SK-N-SH treated with all-trans-retinoic acid at 6 μM for 48 hours (cell line): ENCODE data around the gene SYAP1.
"Not testable (repeated sequence)": the region's sequence is repeated elsewhere in the genome, so short reads cannot be mapped to it uniquely, and the experiment has no call there.

Experiments used
- ATAC-seq: fragments of 200-7000 bp; cut with Tn5 transposase; 3 replicates; pipeline ENCODE4 v1.9.1; 2020; ENCODE audit warnings: mild to moderate bottlenecking, moderate library complexity
- ARNTL ChIP-seq: fragments of 450-650 bp; formaldehyde crosslinking; IDR thresholded peaks from 2 replicates; pipeline ENCODE4 v1.5.0; 2020; ENCODE audit warnings: low read depth, mild to moderate bottlenecking, moderate library complexity, borderline replicate concordance
- BACH2 ChIP-seq: fragments of 250-450 bp; sonication (Bioruptor Pico); IDR thresholded peaks from 2 replicates; pipeline ENCODE4 v1.9.0; 2021; ENCODE audit warnings: mild to moderate bottlenecking, borderline replicate concordance
- CREB5 ChIP-seq: fragments of 250-450 bp; sonication (Bioruptor Pico); IDR thresholded peaks from 2 replicates; pipeline ENCODE4 v1.5.1; 2020; ENCODE audit warnings: low read depth, mild to moderate bottlenecking, moderate library complexity
- CSDC2 ChIP-seq: fragments of 250-450 bp; sonication (Bioruptor Pico); IDR thresholded peaks from 2 replicates; pipeline ENCODE4 v1.5.0; 2020; ENCODE audit warnings: mild to moderate bottlenecking, moderate library complexity
- CSRNP3 ChIP-seq: fragments of 250-450 bp; sonication (Bioruptor Pico); IDR thresholded peaks from 2 replicates; pipeline ENCODE4 v1.5.1; 2021; ENCODE audit warnings: mild to moderate bottlenecking, moderate library complexity
- ESRRG ChIP-seq: fragments of 250-450 bp; sonication (Bioruptor Pico); IDR thresholded peaks from 2 replicates; pipeline ENCODE4 v1.6.1; 2021; ENCODE audit warnings: mild to moderate bottlenecking
- GLIS3 ChIP-seq: fragments of 250-450 bp; sonication (Bioruptor Pico); IDR thresholded peaks from 2 replicates; pipeline ENCODE4 v1.5.0; 2020; ENCODE audit warnings: mild to moderate bottlenecking, moderate library complexity
- ISL1 ChIP-seq: fragments of 250-450 bp; sonication (Bioruptor Pico); IDR thresholded peaks from 2 replicates; pipeline ENCODE4 v2.1.2; 2022; ENCODE audit warnings: mild to moderate bottlenecking, moderate library complexity
- OSR1 ChIP-seq: fragments of 250-450 bp; sonication (Bioruptor Pico); IDR thresholded peaks from 2 replicates; pipeline ENCODE4 v1.8.0; 2022; ENCODE audit warnings: moderate library complexity, mild to moderate bottlenecking, inconsistent platforms
- PPARA ChIP-seq: fragments of 250-450 bp; sonication (Bioruptor Pico); IDR thresholded peaks from 2 replicates; pipeline ENCODE4 v1.5.0; 2020; ENCODE audit warnings: mild to moderate bottlenecking, borderline replicate concordance
- RARB ChIP-seq: fragments of 250-450 bp; sonication (Bioruptor Pico); IDR thresholded peaks from 2 replicates; pipeline ENCODE4 v1.8.0; 2021; ENCODE audit warnings: mild to moderate bottlenecking, moderate library complexity
- SNAI2 ChIP-seq: fragments of 250-450 bp; sonication (Bioruptor Pico); IDR thresholded peaks from 2 replicates; pipeline ENCODE4 v1.5.0; 2020; ENCODE audit warnings: mild to moderate bottlenecking, moderate library complexity
- TCF4 ChIP-seq: fragments of 250-450 bp; sonication (Bioruptor Pico); IDR thresholded peaks from 2 replicates; pipeline ENCODE4 v1.8.0; 2021; ENCODE audit warnings: mild to moderate bottlenecking, moderate library complexity, borderline replicate concordance
- TSHZ2 ChIP-seq: fragments of 250-450 bp; sonication (Bioruptor Pico); IDR thresholded peaks from 2 replicates; pipeline ENCODE4 v1.5.0; 2020; ENCODE audit warnings: mild to moderate bottlenecking, moderate library complexity
- ZC3H10 ChIP-seq: fragments of 250-450 bp; sonication (Bioruptor Pico); IDR thresholded peaks from 2 replicates; pipeline ENCODE4 v1.5.1; 2021; ENCODE audit warnings: mild to moderate bottlenecking, moderate library complexity
- ZFP3 ChIP-seq: fragments of 250-450 bp; sonication (Bioruptor Pico); IDR thresholded peaks from 2 replicates; pipeline ENCODE4 v1.5.0; 2020; ENCODE audit warnings: mild to moderate bottlenecking, moderate library complexity
- ZNF565 ChIP-seq: fragments of 450-650 bp; formaldehyde crosslinking; conservative IDR thresholded peaks from 2 replicates; pipeline ENCODE4 v1.5.0; 2020; ENCODE audit warnings: low read depth, mild to moderate bottlenecking, moderate library complexity
- ZNF70 ChIP-seq: fragments of 450-650 bp; formaldehyde crosslinking; IDR thresholded peaks from 2 replicates; pipeline ENCODE4 v1.5.0; 2020; ENCODE audit warnings: mild to moderate bottlenecking, moderate library complexity
- ZNF8 ChIP-seq: fragments of 450-650 bp; formaldehyde crosslinking; IDR thresholded peaks from 2 replicates; pipeline ENCODE4 v1.5.0; 2020; ENCODE audit warnings: mild to moderate bottlenecking, moderate library complexity
- TF ChIP-seq, protein P1 (sequence below): fragments of 250-450 bp; sonication (Bioruptor Pico); IDR thresholded peaks from 2 replicates; pipeline ENCODE4 v1.8.0; 2021; ENCODE audit warnings: low read depth, mild to moderate bottlenecking, moderate library complexity, borderline replicate concordance

SYAP1 gene

DNA sequence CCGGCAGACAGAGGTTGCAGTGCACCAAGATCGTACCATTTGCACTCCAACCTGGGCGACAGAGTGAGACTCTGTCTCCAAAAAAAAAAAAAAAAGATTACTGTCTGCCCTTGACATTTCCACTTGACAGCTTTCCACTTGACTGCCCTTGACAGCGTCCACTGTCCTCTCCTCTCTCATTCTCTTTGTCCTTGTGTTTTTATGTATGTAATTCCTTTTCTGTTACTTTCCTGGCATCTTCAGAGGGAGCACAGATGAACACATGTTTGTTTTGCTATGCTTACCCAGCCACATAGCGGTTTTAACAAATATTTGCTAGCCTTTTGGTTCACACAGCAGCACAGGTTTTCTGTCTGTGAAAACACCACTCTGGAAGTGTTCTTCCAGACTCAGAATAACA is 26.2 kb downstream of the SYAP1 start:
- no peak for ATAC-seq
- TF ChIP-seq ZC3H10 (CRISPR knock-in tag) (no peak), BACH2 (no peak), ZNF565 (CRISPR knock-in tag) (no peak), TCF4 (no peak), ZFP3 (CRISPR knock-in tag) (no peak)

DNA sequence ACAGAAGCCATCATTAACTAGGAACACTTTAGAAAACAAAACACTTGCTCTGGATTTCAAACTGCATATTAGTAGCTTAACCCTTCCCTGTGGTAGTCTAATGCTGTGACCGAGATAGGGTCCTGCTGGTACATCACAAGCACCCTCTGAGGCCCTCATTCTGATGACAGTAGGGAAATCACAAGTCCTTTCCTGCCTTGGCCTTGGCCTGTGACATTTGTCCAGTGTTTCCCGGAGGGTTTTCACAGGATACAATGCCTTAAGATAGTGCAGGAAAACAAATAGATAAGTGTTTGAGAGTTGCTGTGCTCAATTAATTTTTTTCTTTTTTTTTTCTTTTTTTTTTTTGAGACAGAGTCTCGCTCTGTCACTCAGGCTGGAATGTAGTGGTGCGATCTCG is 29.0 kb downstream of the SYAP1 start:
- TF ChIP-seq BACH2 (no peak), ISL1 (no peak), ARNTL (CRISPR knock-in tag) (no peak), SNAI2 (CRISPR knock-in tag) (no peak)
- ATAC-seq: no peak

- no peak for ATAC-seq
- TF ChIP-seq GLIS3 (CRISPR knock-in tag) (no peak), ARNTL (CRISPR knock-in tag) (no peak)
Observed at GRCh38 chrX:16750136-16750535, 30.7 kb downstream of the SYAP1 start.

- ATAC-seq: no peak
- TF ChIP-seq ISL1 (no peak), ZNF8 (CRISPR knock-in tag) (no peak), CSDC2 (CRISPR knock-in tag) (no peak), ZNF70 (CRISPR knock-in tag) (no peak), TCF4 (no peak), TSHZ2 (CRISPR knock-in tag) (no peak)
Observed at GRCh38 chrX:16754019-16754418, 34.6 kb downstream of the SYAP1 start.

DNA sequence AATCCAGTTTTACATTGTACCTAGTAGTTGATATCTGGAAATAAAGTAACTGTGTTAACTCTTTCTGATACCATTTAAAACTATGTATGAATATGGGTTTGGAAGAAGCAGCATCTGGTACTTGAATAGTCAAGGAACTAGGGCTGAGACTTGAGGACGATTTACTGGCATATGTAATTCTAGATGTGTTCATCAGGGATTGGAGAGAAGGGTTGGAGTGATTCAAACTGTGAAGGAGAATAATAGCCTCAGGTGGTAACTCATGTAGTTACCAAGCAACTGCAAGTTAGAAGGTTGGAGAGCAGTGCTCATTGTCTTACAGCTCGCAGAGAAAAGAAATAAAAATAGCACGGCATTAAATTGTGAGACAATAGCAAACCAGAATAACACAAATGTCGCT is 37.3 kb downstream of the SYAP1 start:
- ATAC-seq: no peak
- TF ChIP-seq RARB (CRISPR knock-in tag): no peak
- no peak for TF ChIP-seq ZNF565 (CRISPR knock-in tag)
- no peak for TF ChIP-seq TCF4
- TF ChIP-seq SNAI2 (CRISPR knock-in tag): no peak
- no peak for TF ChIP-seq OSR1 (CRISPR knock-in tag)
- no peak for TF ChIP-seq ZNF8 (CRISPR knock-in tag)
- no peak for TF ChIP-seq PPARA (CRISPR knock-in tag)
- no peak for TF ChIP-seq ZNF70 (CRISPR knock-in tag)

DNA sequence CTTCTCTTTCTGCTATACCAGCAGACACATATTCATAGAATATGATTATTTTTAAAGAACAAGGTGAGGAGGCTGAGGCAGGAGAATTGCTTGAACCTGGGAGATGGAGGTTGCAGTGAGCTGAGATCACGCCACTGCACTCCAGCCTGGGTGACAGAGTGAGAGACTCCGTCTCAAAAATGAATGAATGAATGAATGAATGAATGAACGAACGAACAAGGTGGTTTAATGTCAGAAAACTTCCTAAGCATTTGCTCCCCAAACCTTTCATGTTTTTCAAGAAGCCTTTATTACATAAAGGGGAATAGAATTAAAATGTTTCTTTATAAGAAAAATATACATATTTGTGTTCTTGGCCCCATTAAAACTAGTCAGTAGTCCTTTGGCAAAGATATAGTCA is 42.1 kb downstream of the SYAP1 start:
- not testable (repeated sequence) for ATAC-seq

- no peak for ATAC-seq
- no peak for TF ChIP-seq ESRRG
- no peak for TF ChIP-seq CREB5 (CRISPR knock-in tag)
- no peak for TF ChIP-seq ISL1
- TF ChIP-seq TCF4: no peak
- no peak for TF ChIP-seq ZNF8 (CRISPR knock-in tag)
- TF ChIP-seq PPARA (CRISPR knock-in tag): no peak
- TF ChIP-seq BACH2: no peak
- no peak for TF ChIP-seq CSRNP3 (CRISPR knock-in tag)
- TF ChIP-seq, protein P1, sequence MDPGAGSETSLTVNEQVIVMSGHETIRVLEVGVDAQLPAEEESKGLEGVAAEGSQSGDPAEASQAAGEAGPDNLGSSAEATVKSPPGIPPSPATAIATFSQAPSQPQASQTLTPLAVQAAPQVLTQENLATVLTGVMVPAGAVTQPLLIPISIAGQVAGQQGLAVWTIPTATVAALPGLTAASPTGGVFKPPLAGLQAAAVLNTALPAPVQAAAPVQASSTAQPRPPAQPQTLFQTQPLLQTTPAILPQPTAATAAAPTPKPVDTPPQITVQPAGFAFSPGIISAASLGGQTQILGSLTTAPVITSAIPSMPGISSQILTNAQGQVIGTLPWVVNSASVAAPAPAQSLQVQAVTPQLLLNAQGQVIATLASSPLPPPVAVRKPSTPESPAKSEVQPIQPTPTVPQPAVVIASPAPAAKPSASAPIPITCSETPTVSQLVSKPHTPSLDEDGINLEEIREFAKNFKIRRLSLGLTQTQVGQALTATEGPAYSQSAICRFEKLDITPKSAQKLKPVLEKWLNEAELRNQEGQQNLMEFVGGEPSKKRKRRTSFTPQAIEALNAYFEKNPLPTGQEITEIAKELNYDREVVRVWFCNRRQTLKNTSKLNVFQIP (CRISPR knock-in tag): no peak
- no peak for TF ChIP-seq ZNF70 (CRISPR knock-in tag)
- TF ChIP-seq CSDC2 (CRISPR knock-in tag): no peak
Observed at GRCh38 chrX:16762579-16762978, 43.2 kb downstream of the SYAP1 start.
